GM12878 (cell line): Measurements from ENCODE around the gene TMEM106A. TPM values are rescaled to one million over a fixed set of nuclear protein-coding genes. Genes with fewer than 3 reads are reported as not detected.
"Not testable (repeated sequence)": the region's sequence is repeated elsewhere in the genome, so short reads cannot be mapped to it uniquely, and the experiment has no call there.

Experiments used
- ATAC-seq: fragments of 200-7000 bp; cut with Tn5 transposase; 3 replicates; pipeline ENCODE4 v1.9.1; 2020; ENCODE audit warnings: mild to moderate bottlenecking, moderate library complexity
- BruUV-seq: library from RNA; stranded (reverse); fragments of 400-500 nt; replicated peaks from 2 replicates; lab custom pipeline; 2021; lab: Mats Ljungman, UMichigan
- CTCF ChIA-PET: fragments of 300-600 bp; sonication (Branson Sonifier 250); formaldehyde crosslinking; extraction: SDS; loops from one replicate; lab custom pipeline; 2021; ENCODE audit warnings: inconsistent platforms; lab: Yijun Ruan, JAX
- POLR2A ChIA-PET: fragments of 350-600 bp; formaldehyde crosslinking; extraction: SDS; loops from one replicate; lab custom pipeline; 2021; ENCODE audit warnings: inconsistent platforms; lab: Charles Lee
- RAD21 ChIA-PET: fragments of 300-600 bp; sonication (Branson Sonifier 250); formaldehyde crosslinking; loops from one replicate; lab custom pipeline; 2023; ENCODE audit warnings: antibody characterized with exemption; ENCODE audit not compliant: unreplicated experiment; lab: Charles Lee
- SMC1A ChIA-PET: fragments of 300-600 bp; sonication (Branson Sonifier 250); formaldehyde crosslinking; loops from one replicate; lab custom pipeline; 2023; ENCODE audit not compliant: unreplicated experiment, uncharacterized antibody; lab: Charles Lee
- DNase-seq: peaks from one replicate; pipeline ENCODE4 v3.0.0-alpha.2; 2011; ENCODE audit warnings: low read depth, low spot score
- FAIRE-seq: peaks from 3 replicates; lab custom pipeline; 2011; peaks lifted over from hg19 to GRCh38; lab: Jason Lieb, UNC
- H2AFZ ChIP-seq: 2 replicates; pipeline ENCODE4 v1.6.0; 2011; ENCODE audit warnings: low read depth, low read length, control low read depth; ENCODE audit not compliant: control insufficient read depth
- H3K27ac ChIP-seq: 2 replicates; pipeline ENCODE4 v1.5.1; 2011; ENCODE audit warnings: control low read depth; ENCODE audit not compliant: control insufficient read depth, insufficient read depth
- H3K27me3 ChIP-seq, 2 experiments: replicated peaks in 1 of 2; 2 replicates each; pipeline versions ENCODE4 v1.6.0 to v1.6.1; 2011; ENCODE audit warnings: low read length in 1 of 2; ENCODE audit not compliant: control insufficient read depth in 2 of 2, insufficient read depth in 2 of 2
- H3K36me3 ChIP-seq, 2 experiments: 2 replicates each; pipeline ENCODE4 v1.5.1; 2011; ENCODE audit warnings: low read length in 1 of 2; ENCODE audit not compliant: control insufficient read depth in 2 of 2, insufficient read depth in 2 of 2
- H3K4me1 ChIP-seq: 2 replicates; pipeline ENCODE4 v1.6.1; 2011; ENCODE audit warnings: mild to moderate bottlenecking, low read length, moderate library complexity, mixed read lengths; ENCODE audit not compliant: control insufficient read depth, insufficient read depth
- H3K4me2 ChIP-seq: 2 replicates; pipeline ENCODE4 v1.6.0; 2011; ENCODE audit warnings: control low read depth; ENCODE audit not compliant: control insufficient read depth, insufficient read depth
- H3K4me3 ChIP-seq: fragments of 200-600 bp; sonication (generic); 2 replicates; pipeline ENCODE4 v1.5.1; 2016
- H3K79me2 ChIP-seq: 2 replicates; pipeline ENCODE4 v1.6.0; 2011; ENCODE audit warnings: low read length; ENCODE audit not compliant: control insufficient read depth, insufficient read depth
- H3K9ac ChIP-seq: 2 replicates; pipeline ENCODE4 v1.8.0; 2011; ENCODE audit warnings: low read length, control low read depth, mixed read lengths; ENCODE audit not compliant: control insufficient read depth, insufficient read depth
- H3K9me3 ChIP-seq: replicated peaks from 3 replicates; pipeline ENCODE4 v1.5.1; 2011; ENCODE audit warnings: mild to moderate bottlenecking, low read length; ENCODE audit not compliant: control insufficient read depth, insufficient read depth
- H4K20me1 ChIP-seq: 2 replicates; pipeline ENCODE4 v1.6.0; 2011; ENCODE audit not compliant: control insufficient read depth, insufficient read depth
- WGBS: methylation state at CpG from one replicate; pipeline ENCODE4 v1.1.6; 2016; ENCODE audit warnings: low lambda C conversion rate; ENCODE audit not compliant: insufficient replicate concordance, insufficient coverage; ENCODE audit errors: missing lambda C conversion rate; 5-methylcytosine and 5-hydroxymethylcytosine counted together
- in situ Hi-C: fragments of 300-500 bp; cut with MboI; formaldehyde crosslinking; loops from 9 replicates; pipeline ENCODE4 v1.14.3; 2018; ENCODE audit warnings: mixed read lengths
- intact Hi-C: fragments of 100-400 bp; cut with micrococcal nuclease; formaldehyde crosslinking; loops from one replicate; pipeline ENCODE4 v1.14.2; 2022; ENCODE audit not compliant: unreplicated experiment
- polyA plus RNA-seq, 11 experiments: library from polyadenylated mRNA; depleted of rRNA in 4 of 11; unstranded in 6 of 11; stranded (reverse) in 5 of 11; fragments of >200 nt; fragmentation: Nextera tagmentation in 4 of 11; fragmentation: Illumina TruSeq in 1 of 11; extraction: Ambion mirVana in 4 of 11; extraction: Trizol in 1 of 11; gene quantifications; 1 replicate in 1 of 11; 2 replicates in 10 of 11; pipeline versions ENCODE4 v1.2.1 to v1.2.3, GENCODE V29; 2011 to 2016; ENCODE audit warnings: inconsistent platforms in 2 of 11, missing spikeins in 2 of 11, low read depth in 1 of 11
- total RNA-seq, 4 experiments: library from RNA; depleted of rRNA in 3 of 4; stranded (reverse); fragments of >200 nt in 3 of 4; fragmentation: Illumina TruSeq in 1 of 4; extraction: Trizol in 1 of 4; gene quantifications; 2 replicates each; pipeline versions ENCODE4 v1.2.1 to v1.2.3, GENCODE V29; 2013 to 2021

Gene TMEM106A
- total and polyA plus RNA-seq, 10 of the 15 experiments (the other 5 are each of a cell fraction or from before 2014, with no cell fraction given), result 2.3 to 18.7 (median 9.3) TPM

GRCh38 chr17:43232021-43232699 lies 20.5 kb downstream of the TMEM106A start:
- BruUV-seq, result TSS peak; percentile 95
- CTCF ChIA-PET, H3K27me3 ChIP-seq, H2AFZ ChIP-seq, SMC1A ChIA-PET, POLR2A ChIA-PET, H4K20me1 ChIP-seq, H3K9ac ChIP-seq, intact Hi-C loops, H3K4me1 ChIP-seq, in situ Hi-C loops, DNase-seq, FAIRE-seq, H3K36me3 ChIP-seq, ATAC-seq, H3K27ac ChIP-seq, H3K4me3 ChIP-seq, H3K9me3 ChIP-seq, H3K79me2 ChIP-seq, RAD21 ChIA-PET: not testable (repeated sequence)
- H3K4me2 ChIP-seq, result peak overlapping the region; percentile 55
- 70% methylated on average over 19 of the region's 24 CpGs for WGBS

DNA sequence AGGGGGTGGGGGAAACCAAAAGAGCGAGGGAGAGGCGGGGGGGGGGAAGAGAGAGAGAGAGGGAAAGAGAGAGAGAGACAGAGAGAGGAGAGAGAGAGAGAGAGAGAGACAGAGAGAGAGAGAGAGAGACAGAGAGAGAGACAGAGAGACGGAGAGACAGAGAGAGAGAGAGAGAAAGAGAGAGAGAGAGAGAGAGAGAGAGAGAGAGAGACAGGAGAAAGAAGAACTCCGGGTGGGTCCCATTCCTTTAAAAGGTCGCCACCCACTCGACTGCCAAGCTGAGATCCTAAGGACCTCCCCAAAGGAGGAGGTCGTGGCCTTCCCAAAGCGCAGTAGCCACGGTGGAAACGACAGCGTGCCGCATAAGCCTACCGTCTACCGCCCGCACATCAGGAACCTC lies 21.6 kb downstream of the TMEM106A start:
- intact Hi-C loops, DNase-seq, H3K36me3 ChIP-seq, BruUV-seq, FAIRE-seq, H3K4me3 ChIP-seq, H2AFZ ChIP-seq, H3K4me2 ChIP-seq, H3K9ac ChIP-seq, POLR2A ChIA-PET, H3K27ac ChIP-seq, H4K20me1 ChIP-seq, H3K9me3 ChIP-seq, H3K4me1 ChIP-seq, H3K79me2 ChIP-seq, ATAC-seq, in situ Hi-C loops, CTCF ChIA-PET, RAD21 ChIA-PET, H3K27me3 ChIP-seq, SMC1A ChIA-PET: not testable (repeated sequence)
- WGBS, result 0% methylated on average over 3 of the region's 15 CpGs

DNA sequence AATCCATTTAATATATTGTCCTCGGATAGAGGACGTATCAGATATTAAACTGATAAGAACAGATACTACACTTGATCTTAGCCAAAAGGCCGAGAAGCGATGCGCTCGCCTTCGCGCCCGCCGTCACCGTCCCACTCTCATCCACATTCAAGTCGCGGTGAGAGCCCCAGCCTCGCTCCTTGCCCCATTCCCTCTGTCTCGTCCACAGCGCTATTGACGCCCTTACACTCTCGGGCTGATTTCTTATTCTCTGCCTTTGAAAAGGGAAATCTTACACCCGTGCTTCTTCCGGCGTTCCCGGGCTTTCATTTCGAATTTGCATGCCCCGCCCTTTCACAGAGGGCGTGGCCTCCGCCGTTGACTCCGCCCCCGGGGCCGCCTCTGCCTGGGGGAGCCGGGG lies 22.2 kb downstream of the TMEM106A start, which contains the start of gene RNU2-1:
Gene RNU2-1, minus strand, starts transcription at position 101 of the 400 bp plus-strand sequence.
- CTCF ChIA-PET, DNase-seq, H3K79me2 ChIP-seq, intact Hi-C loops, H3K4me3 ChIP-seq, H3K27ac ChIP-seq, H3K36me3 ChIP-seq, H4K20me1 ChIP-seq, H3K4me2 ChIP-seq, H3K4me1 ChIP-seq, H2AFZ ChIP-seq, FAIRE-seq, RAD21 ChIA-PET, H3K27me3 ChIP-seq, BruUV-seq, H3K9ac ChIP-seq, ATAC-seq, POLR2A ChIA-PET, H3K9me3 ChIP-seq, SMC1A ChIA-PET, in situ Hi-C loops: not testable (repeated sequence)
- no CpG with 5 or more reads among the region's 31 CpGs for WGBS

DNA sequence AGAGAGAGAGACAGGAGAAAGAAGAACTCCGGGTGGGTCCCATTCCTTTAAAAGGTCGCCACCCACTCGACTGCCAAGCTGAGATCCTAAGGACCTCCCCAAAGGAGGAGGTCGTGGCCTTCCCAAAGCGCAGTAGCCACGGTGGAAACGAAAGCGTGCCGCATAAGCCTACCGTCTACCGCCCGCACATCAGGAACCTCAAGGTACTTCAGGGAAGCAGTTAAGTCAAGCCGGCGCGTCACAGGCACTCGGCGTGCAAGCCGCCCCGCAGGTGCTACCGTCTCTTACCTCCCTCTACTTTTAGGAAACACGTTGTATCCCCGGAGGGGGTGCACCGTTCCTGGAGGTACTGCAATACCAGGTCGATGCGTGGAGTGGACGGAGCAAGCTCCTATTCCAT lies 27.9 kb downstream of the TMEM106A start:
- H3K4me2 ChIP-seq, H3K4me1 ChIP-seq, H4K20me1 ChIP-seq, H3K36me3 ChIP-seq, CTCF ChIA-PET, POLR2A ChIA-PET, H2AFZ ChIP-seq, in situ Hi-C loops, intact Hi-C loops, DNase-seq, BruUV-seq, H3K27me3 ChIP-seq, H3K9me3 ChIP-seq, SMC1A ChIA-PET, H3K9ac ChIP-seq, RAD21 ChIA-PET, H3K4me3 ChIP-seq, ATAC-seq, FAIRE-seq, H3K27ac ChIP-seq, H3K79me2 ChIP-seq: not testable (repeated sequence)
- whole genome bisulfite sequencing, result no CpG with 5 or more reads among the region's 26 CpGs
